HG03108 (cell line): ENCODE data around the gene CLCNKB.
"Not testable (repeated sequence)": the region's sequence is repeated elsewhere in the genome, so short reads cannot be mapped to it uniquely, and the experiment has no call there.

ENCODE experiments used
- ATAC-seq: cut with Tn5 transposase; IDR thresholded peaks from one replicate; pipeline ENCODE4 v1.9.1; 2021; ENCODE audit warnings: moderate library complexity; ENCODE audit not compliant: unreplicated experiment

The CLCNKB gene

DNA sequence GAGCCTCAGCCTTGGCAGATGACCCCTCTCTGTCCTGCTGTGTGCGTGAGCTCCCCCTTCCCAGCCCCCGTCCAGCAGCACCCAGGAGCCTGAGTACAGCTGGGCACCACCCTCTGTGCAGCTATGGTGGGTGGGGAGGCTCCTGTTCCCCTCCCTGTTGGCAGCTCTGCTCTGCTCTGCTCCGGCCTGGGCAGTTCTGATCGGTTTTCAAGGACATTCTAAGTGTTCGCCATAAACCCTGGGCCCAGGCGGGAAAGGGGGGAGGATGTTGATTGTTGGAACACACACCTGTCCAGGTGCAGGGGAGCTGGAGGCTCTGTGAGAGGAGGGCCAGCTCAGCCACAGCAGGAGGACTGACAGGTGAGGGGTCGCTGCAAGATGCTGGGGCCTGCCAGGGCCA lies at the start of gene CLCNKB:
Gene CLCNKB, plus strand, starts transcription at position 262 of the 400 bp plus-strand sequence. CDS start 711 bp downstream, outside the sequence.
- ATAC-seq, result no peak

- ATAC-seq, result no peak
These were observed 49.5 kb upstream of the CLCNKB start for GRCh38 chr1:15994081-15994480.

DNA sequence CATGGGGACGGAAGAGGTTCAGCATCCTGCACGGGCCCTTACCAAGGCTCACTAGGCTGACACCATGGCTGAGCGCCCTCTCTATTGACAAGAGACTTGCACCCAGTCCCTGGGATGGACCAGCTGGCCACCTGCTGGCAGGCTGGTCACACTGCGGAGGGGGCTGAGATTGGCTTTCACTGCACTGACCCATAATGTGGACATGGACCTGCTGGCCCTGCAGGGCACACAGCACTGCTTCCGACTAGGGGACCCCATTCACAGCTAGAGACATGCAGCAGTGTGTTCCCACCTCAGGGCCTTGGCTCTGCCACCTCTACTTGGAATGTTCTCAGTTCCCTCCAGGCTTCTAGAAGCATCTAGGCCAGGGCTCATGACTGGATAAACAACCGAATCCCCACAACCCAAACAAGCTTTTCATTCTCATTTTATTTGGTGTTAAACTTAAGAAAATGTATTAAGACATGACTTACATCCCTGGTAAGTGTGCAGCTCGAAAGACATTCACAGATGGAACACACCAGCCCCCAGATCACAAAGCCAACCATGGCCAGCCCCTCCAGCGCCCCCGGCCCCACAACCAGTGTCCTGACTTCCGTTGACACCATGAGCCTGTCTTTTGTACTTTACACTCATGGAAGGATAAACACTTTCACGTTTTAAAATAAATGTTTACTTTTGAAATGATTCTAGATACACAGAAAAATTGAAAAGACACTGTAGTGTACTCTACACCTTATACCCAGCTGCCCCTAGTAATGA lies 48.8 kb upstream of the CLCNKB start:
- no peak for ATAC-seq

GRCh38 chr1:15997076-15997585 lies 46.5 kb upstream of the CLCNKB start:
- no peak for ATAC-seq

- no peak for ATAC-seq
These were observed 45.8 kb upstream of the CLCNKB start for GRCh38 chr1:15997637-15998280.

DNA sequence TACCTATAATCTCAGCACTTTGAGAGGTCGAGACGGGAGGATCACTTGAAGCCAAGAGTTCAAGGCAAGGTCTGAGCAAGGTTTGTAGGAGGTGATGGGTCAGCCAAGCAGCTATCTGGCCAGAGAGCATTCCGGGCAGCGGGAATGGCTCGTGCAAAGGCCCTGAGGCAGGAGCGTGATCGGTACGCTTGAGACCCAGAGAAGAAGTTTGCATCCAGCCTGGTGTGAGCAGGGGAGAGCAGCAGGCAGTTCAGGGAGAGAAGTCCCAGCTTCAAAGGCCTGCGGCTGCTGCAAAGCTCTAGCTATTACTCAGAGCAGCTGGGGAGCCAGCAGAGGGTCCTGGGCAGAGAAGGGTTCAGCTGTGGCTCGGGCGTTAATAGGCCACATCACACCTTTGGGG lies 44.7 kb upstream of the CLCNKB start:
- ATAC-seq, result no peak

DNA sequence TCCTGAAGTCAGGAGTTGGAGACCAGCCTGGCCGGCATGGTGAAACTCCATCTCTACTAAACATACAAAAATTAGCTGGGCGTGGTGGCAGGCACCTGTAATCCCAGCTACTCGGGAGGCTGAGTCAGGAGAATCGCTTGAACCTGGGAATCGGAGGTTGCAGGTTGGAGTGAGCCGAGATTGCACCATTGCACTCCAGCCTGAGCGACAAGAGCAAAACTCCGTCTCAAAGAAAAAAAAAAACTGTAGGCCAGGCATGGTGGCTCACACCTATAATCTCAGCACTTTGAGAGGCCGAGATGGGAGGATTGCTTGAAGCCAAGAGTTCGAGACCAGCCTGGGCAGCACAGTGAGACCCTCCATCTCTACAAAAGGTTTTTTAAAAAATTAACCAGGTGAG lies 42.3 kb upstream of the CLCNKB start:
- ATAC-seq, result not testable (repeated sequence)

- no peak for ATAC-seq
These were observed 38.0 kb upstream of the CLCNKB start for GRCh38 chr1:16005597-16005996.

DNA sequence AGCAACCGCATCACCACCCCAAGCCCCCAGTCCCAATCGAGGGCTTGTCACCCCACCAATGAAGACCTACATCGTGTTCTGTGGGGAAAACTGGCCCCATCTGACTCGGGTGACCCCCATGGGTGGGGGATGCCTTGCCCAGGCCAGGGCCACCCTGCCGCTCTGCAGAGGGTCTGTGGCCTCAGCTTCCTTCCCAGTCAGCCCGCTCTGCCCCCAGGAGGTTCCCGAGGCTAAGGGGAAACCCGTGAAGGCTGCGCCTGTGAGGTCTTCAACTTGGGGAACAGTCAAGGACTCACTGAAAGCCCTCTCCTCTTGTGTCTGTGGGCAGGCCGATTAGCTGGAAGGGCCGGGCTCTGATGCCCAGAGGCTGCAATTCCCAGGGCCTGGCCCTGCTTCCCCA lies 37.6 kb upstream of the CLCNKB start:
- ATAC-seq, result no peak

GRCh38 chr1:16006552-16007485 lies 36.8 kb upstream of the CLCNKB start:
- ATAC-seq, result no peak

DNA sequence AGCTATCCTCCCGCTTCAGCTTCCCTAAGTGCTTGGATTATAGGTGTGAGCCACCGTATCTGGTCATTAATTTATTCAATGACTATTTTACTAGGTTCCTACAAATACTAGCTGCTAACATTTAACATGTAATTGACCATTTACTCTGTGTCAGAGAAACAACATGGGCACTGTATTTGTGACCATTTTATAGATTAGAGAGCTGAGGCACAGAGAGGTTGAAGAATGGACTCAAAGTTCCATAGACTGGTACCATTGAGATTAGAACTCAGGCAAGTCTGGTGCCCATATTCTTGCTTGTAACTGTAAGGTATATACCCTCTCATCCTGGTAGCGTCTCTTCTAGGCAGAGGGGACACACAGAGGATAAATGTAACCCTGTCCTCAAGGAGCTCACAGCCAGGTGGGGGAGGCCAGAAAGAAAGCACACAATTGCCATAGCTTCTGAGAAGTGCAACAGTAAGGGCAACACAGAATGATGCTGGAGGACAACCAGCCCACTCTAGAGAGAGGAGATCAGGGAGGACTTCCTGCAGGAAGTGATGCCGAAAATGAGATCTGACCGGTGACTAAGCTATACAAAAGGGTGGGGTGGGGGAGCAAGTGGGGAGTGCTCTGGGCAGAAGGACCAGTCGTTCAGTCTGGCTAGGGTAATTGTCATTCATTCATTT lies 35.8 kb upstream of the CLCNKB start:
- ATAC-seq, result no peak

- ATAC-seq, result no peak
These were observed 34.5 kb upstream of the CLCNKB start for GRCh38 chr1:16009030-16009460.

- no peak for ATAC-seq
These were observed 33.9 kb upstream of the CLCNKB start for GRCh38 chr1:16009678-16010077.

- no peak for ATAC-seq
These were observed 32.7 kb upstream of the CLCNKB start for GRCh38 chr1:16010837-16011236.

GRCh38 chr1:16011936-16012589 lies 31.5 kb upstream of the CLCNKB start:
- no peak for ATAC-seq

DNA sequence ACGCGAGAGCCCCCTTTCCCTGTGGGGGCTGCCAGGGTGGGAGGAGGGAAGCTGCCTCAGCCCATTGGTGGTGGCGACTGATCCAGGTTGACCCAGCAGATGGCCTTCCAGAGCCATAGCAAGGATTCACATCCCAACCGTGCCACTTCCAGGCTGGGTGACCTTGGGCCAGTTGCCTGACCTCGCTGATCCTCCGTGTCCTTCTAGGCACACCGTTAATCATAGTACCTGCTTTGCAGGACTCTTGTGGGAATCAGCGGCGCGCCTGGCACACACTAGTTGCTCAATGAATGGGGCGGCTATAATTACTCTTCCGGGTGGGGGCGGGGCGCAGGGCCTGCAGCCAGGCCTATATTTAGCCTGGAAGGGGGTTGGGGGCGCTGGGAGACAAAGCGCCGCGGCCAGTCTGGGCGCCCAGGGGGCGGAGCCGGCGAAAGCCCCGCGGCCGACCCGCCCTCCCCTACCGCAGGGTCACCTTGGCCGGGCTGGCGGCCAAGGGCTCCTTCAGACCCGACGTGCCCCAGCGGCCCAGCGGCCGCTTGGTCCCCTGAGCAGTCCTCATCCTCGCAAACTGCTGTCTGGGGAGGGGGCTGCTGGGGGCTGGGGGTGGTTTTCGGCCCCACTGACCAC lies 30.9 kb upstream of the CLCNKB start:
- ATAC-seq, result no peak

GRCh38 chr1:16013220-16013907 lies 30.2 kb upstream of the CLCNKB start:
- no peak for ATAC-seq

DNA sequence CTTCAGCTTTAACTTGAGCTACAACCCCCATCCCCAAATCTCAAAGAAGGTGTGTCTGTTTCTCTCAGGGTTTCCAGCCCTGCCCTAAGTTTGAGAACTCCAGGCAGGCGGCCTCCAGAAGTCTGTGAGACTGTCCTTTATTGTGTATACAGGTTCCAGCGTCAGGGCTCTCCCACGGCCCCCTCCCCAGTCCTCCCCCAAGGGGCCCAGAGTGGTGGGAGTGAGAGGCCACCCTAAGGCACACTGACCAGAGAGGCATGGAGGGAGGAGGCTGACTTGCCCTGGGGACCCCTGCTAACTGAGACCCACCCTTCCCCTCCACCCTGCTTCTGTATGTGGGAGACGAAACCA lies 29.7 kb upstream of the CLCNKB start:
- ATAC-seq, result no peak
